CD4-positive, CD25-positive, alpha-beta regulatory T cell (primary cell): ENCODE data around the gene IFFO2. TPM values are rescaled to one million over a fixed set of nuclear protein-coding genes. Genes with fewer than 3 reads are reported as not detected.

Experiments
- ATAC-seq, 2 donors: fragments of 150-1000 bp; cut with Tn5 transposase; one replicate each; pipeline ENCODE4 v1.10.0; 2021; ENCODE audit warnings: low read depth in 2 of 2, moderate number of reproducible peaks in 2 of 2, moderate library complexity in 1 of 2
- DNase-seq, 3 donors: peaks; one replicate each; pipeline versions ENCODE4 v3.0.0 to v3.0.0-alpha.2; 2012 to 2022; ENCODE audit warnings: mixed read lengths in 1 of 3
- H3K27ac ChIP-seq: one replicate; pipeline ENCODE4 v1.7.0; 2013; ENCODE audit warnings: mild to moderate bottlenecking, low read length; ENCODE audit not compliant: insufficient read depth, poor library complexity, severe bottlenecking
- H3K27me3 ChIP-seq: one replicate; pipeline ENCODE4 v1.7.0; 2013; ENCODE audit warnings: low read length; ENCODE audit not compliant: control insufficient read depth, insufficient read depth
- H3K36me3 ChIP-seq: one replicate; pipeline ENCODE4 v1.7.0; 2013; ENCODE audit warnings: mild to moderate bottlenecking, low read length, moderate library complexity; ENCODE audit not compliant: control insufficient read depth, insufficient read depth
- H3K4me1 ChIP-seq: 2 replicates; pipeline ENCODE4 v1.7.0; 2013; ENCODE audit warnings: mild to moderate bottlenecking, low read length; ENCODE audit not compliant: insufficient read depth, control insufficient read depth, poor library complexity, severe bottlenecking
- H3K4me3 ChIP-seq: one replicate; pipeline ENCODE4 v1.7.0; 2013; ENCODE audit warnings: low read depth, mild to moderate bottlenecking, low read length, moderate library complexity
- H3K9me3 ChIP-seq, 2 experiments: 1 replicate in 1 of 2; 2 replicates in 1 of 2; pipeline ENCODE4 v1.7.0; 2013; ENCODE audit warnings: low read length in 2 of 2, mild to moderate bottlenecking in 1 of 2, moderate library complexity in 1 of 2; ENCODE audit not compliant: control insufficient read depth in 2 of 2
- H3K27ac Mint-ChIP-seq, 3 donors: one replicate each; pipeline ENCODE4 v1.8.0; 2020 to 2022; ENCODE audit warnings: mild to moderate bottlenecking in 3 of 3, mixed read lengths in 3 of 3, moderate library complexity in 2 of 3
- H3K27me3 Mint-ChIP-seq: one replicate; pipeline ENCODE4 v1.8.0; 2022; ENCODE audit warnings: mild to moderate bottlenecking, mixed read lengths
- H3K36me3 Mint-ChIP-seq: one replicate; pipeline ENCODE4 v1.8.0; 2020; ENCODE audit warnings: mixed read lengths
- H3K4me1 Mint-ChIP-seq, 4 donors: one replicate each; pipeline ENCODE4 v1.8.0; 2020 to 2022; ENCODE audit warnings: mixed read lengths in 4 of 4, mild to moderate bottlenecking in 1 of 4
- H3K4me3 Mint-ChIP-seq, 4 donors: one replicate each; pipeline ENCODE4 v1.8.0; 2020 to 2022; ENCODE audit warnings: mild to moderate bottlenecking in 4 of 4, mixed read lengths in 4 of 4, moderate library complexity in 3 of 4
- H3K9me3 Mint-ChIP-seq, 7 donors: one replicate each; pipeline ENCODE4 v1.8.0; 2020 to 2022; ENCODE audit warnings: mixed read lengths in 7 of 7, mild to moderate bottlenecking in 3 of 7, moderate library complexity in 2 of 7
- polyA plus RNA-seq, 4 donors: library from polyadenylated mRNA; unstranded; fragments of 300-500 nt; fragmentation: Illumina TruSeq; gene quantifications; one replicate each; pipeline ENCODE4 v1.2.3, GENCODE V29; 2021
- total RNA-seq: library from RNA; stranded (reverse); gene quantifications from one replicate; pipeline ENCODE4 v1.2.3, GENCODE V29; 2022

IFFO2 gene
- total and polyA plus RNA-seq, 5 donors from 2014 or later: 1.4 to 101 (median 3.0) TPM

GRCh38 chr1:18882486-18882885 is 74.0 kb downstream of the IFFO2 start:
- no peaks in the 10 kb centered on the region for H3K36me3 ChIP-seq
- peaks cover 10% of the 10 kb centered on the region for H3K36me3 Mint-ChIP-seq
- no peak overlapping the region for H3K27ac Mint-ChIP-seq
- H3K27ac ChIP-seq: no peak overlapping the region
- no peak overlapping the region for H3K4me3 Mint-ChIP-seq
- no peaks in the 10 kb centered on the region for H3K27me3 ChIP-seq
- ATAC-seq (no peak), DNase-seq (no peak)
- no peak overlapping the region for H3K4me3 ChIP-seq
- H3K4me1 ChIP-seq: no peaks in the 10 kb centered on the region
- H3K9me3 ChIP-seq: no peaks in the 10 kb centered on the region
- H3K9me3 Mint-ChIP-seq: no peaks in the 10 kb centered on the region
- H3K27me3 Mint-ChIP-seq: no peaks in the 10 kb centered on the region
- peaks cover 0 to 5% (median 0%) of the 10 kb centered on the region in 4 donors for H3K4me1 Mint-ChIP-seq

GRCh38 chr1:18881642-18882431 is 74.6 kb downstream of the IFFO2 start:
- H3K4me3 ChIP-seq: no peak overlapping the region
- no peaks in the 10 kb centered on the region for H3K4me1 ChIP-seq
- H3K9me3 ChIP-seq: no peaks in the 10 kb centered on the region
- H3K27me3 ChIP-seq: no peaks in the 10 kb centered on the region
- no peaks in the 10 kb centered on the region for H3K36me3 ChIP-seq
- Mint-ChIP-seq H3K27me3 (no peaks in the 10 kb centered on the region), H3K4me3 (no peak overlapping the region), H3K9me3 (no peaks in the 10 kb centered on the region), H3K27ac (no peak overlapping the region), H3K4me1 (peaks cover 0 to 5% (median 0%) of the 10 kb centered on the region in 4 donors), H3K36me3 (peaks cover 10% of the 10 kb centered on the region)
- no peak overlapping the region for H3K27ac ChIP-seq
- ATAC-seq (no peak), DNase-seq (no peak)

DNA sequence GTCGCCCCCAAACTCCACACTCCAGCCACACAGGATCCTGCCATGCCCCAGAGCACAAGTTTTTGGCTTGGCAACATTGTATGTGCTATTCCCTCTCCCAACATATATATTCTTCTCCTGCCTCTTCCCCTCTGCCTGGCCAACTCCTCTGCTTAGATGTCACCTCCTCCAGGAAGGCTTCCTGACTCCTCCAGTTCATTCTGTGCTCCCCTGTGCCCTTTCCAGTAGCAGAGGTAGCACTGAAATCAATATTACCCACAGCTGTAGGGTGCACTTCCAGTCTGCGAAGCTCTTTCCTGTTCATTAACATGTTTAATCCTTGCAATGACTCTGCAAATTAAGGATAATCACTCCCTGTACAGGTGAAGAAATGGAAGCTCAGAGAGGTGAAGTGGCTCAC is 75.3 kb downstream of the IFFO2 start:
- no peaks in the 10 kb centered on the region for H3K27me3 Mint-ChIP-seq
- no peaks in the 10 kb centered on the region for H3K9me3 Mint-ChIP-seq
- H3K4me3 Mint-ChIP-seq: no peak overlapping the region
- no peak for ATAC-seq
- peaks cover 10% of the 10 kb centered on the region for H3K36me3 Mint-ChIP-seq
- Histone ChIP-seq H3K27ac (no peak overlapping the region), H3K27me3 (no peaks in the 10 kb centered on the region), H3K36me3 (no peaks in the 10 kb centered on the region), H3K4me3 (no peak overlapping the region), H3K9me3 (no peaks in the 10 kb centered on the region), H3K4me1 (no peaks in the 10 kb centered on the region)
- H3K4me1 Mint-ChIP-seq: peaks cover 0 to 5% (median 0%) of the 10 kb centered on the region in 4 donors
- no peak for DNase-seq
- H3K27ac Mint-ChIP-seq: no peak overlapping the region

DNA sequence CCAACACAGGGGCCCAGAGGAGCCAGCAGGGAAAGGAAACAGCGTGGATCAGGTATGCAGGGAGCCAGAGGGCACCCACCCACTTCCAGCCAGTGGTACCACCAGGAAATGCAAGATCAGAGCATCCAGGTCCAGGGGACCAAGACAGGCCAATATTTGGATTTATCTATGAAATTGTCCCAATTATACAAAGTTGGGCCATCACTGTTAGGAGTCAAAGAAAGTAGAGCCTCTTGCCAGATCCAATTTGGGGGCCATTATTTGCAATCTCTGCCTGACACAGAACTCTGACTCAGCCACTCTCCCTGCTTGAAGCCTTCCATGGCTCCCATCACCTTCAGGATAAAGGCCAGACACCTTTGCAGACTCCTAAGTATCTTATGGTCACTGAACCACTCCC is 75.9 kb downstream of the IFFO2 start:
- ATAC-seq: no peak
- Histone ChIP-seq H3K9me3 (no peaks in the 10 kb centered on the region), H3K27ac (no peak overlapping the region), H3K27me3 (no peaks in the 10 kb centered on the region), H3K4me3 (no peak overlapping the region), H3K4me1 (no peaks in the 10 kb centered on the region), H3K36me3 (no peaks in the 10 kb centered on the region)
- DNase-seq: no peak
- Mint-ChIP-seq H3K4me3 (no peak overlapping the region), H3K9me3 (no peaks in the 10 kb centered on the region), H3K36me3 (peaks cover 10% of the 10 kb centered on the region), H3K27ac (no peak overlapping the region), H3K4me1 (peaks cover 0 to 5% (median 0%) of the 10 kb centered on the region in 4 donors), H3K27me3 (no peaks in the 10 kb centered on the region)

GRCh38 chr1:18879791-18880309 is 76.6 kb downstream of the IFFO2 start:
- Mint-ChIP-seq H3K4me3 (no peak overlapping the region), H3K27me3 (no peaks in the 10 kb centered on the region), H3K4me1 (peaks cover 0 to 5% (median 0%) of the 10 kb centered on the region in 4 donors), H3K9me3 (no peaks in the 10 kb centered on the region), H3K36me3 (peaks cover 10% of the 10 kb centered on the region), H3K27ac (no peak overlapping the region)
- Histone ChIP-seq H3K9me3 (no peaks in the 10 kb centered on the region), H3K27ac (no peak overlapping the region), H3K27me3 (no peaks in the 10 kb centered on the region), H3K4me1 (no peaks in the 10 kb centered on the region), H3K4me3 (no peak overlapping the region), H3K36me3 (no peaks in the 10 kb centered on the region)
- DNase-seq: no peak
- ATAC-seq: no peak

GRCh38 chr1:18879215-18879790 is 77.2 kb downstream of the IFFO2 start:
- H3K36me3 Mint-ChIP-seq: peaks cover 10% of the 10 kb centered on the region
- Histone ChIP-seq H3K36me3 (no peaks in the 10 kb centered on the region), H3K4me3 (no peak overlapping the region), H3K27ac (no peak overlapping the region), H3K27me3 (no peaks in the 10 kb centered on the region), H3K9me3 (no peaks in the 10 kb centered on the region), H3K4me1 (no peaks in the 10 kb centered on the region)
- H3K27me3 Mint-ChIP-seq: no peaks in the 10 kb centered on the region
- DNase-seq (no peak), ATAC-seq (no peak)
- H3K4me1 Mint-ChIP-seq: peaks cover 0 to 3% (median 0%) of the 10 kb centered on the region in 4 donors
- H3K4me3 Mint-ChIP-seq: no peak overlapping the region
- H3K27ac Mint-ChIP-seq: no peak overlapping the region
- H3K9me3 Mint-ChIP-seq: no peaks in the 10 kb centered on the region

DNA sequence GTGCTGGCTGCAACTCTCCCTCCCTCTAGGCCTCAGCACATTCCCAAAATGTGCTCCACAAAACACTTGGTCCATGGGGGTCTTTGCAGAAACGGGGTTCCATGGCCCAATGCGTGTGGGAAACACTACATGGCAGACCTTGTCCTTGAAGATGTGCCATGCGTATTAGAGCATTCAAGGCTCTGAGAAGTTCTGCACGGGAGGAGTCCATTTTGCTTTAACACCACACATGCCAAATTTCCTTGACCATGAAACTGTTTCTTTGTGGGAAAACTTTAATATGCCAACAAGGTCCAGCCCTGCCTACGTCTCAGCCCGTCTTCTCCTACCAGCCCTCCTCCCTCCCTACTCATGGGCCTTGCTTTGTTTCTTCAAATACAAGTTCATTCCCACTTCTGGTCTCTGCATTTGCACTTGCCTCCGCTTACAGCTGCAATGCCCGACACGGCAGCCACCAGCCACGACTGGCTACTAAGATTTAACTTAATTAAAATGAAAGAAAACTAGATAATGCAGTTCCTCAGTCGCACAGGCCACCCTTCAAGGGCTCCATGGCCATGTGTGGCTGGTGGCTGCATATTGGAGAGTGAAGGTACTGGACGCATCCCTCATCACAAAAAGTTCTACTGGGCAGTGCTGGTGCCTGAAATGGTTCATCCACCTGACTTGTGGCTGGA is 77.8 kb downstream of the IFFO2 start:
- Histone ChIP-seq H3K4me1 (no peaks in the 10 kb centered on the region), H3K9me3 (no peaks in the 10 kb centered on the region), H3K36me3 (no peaks in the 10 kb centered on the region), H3K27me3 (no peaks in the 10 kb centered on the region), H3K27ac (no peak overlapping the region), H3K4me3 (no peak overlapping the region)
- Mint-ChIP-seq H3K27me3 (no peaks in the 10 kb centered on the region), H3K27ac (no peak overlapping the region), H3K9me3 (no peaks in the 10 kb centered on the region), H3K4me1 (no peaks in the 10 kb centered on the region), H3K36me3 (peaks cover 10% of the 10 kb centered on the region), H3K4me3 (no peak overlapping the region)
- DNase-seq: no peak
- no peak for ATAC-seq
